Stimulated activated CD8-positive, alpha-beta memory T cell treated with anti-CD3 and anti-CD28 coated beads, Interleukin-7, amount 100 ng/mL, for 4 hours (primary cell): ENCODE measurements around the gene CRACR2A.

Experiments used
- DNase-seq, 2 donors: peaks; one replicate each; pipeline ENCODE4 v3.0.0-alpha.2; 2020; ENCODE audit warnings: low read depth in 2 of 2

The CRACR2A gene

DNA sequence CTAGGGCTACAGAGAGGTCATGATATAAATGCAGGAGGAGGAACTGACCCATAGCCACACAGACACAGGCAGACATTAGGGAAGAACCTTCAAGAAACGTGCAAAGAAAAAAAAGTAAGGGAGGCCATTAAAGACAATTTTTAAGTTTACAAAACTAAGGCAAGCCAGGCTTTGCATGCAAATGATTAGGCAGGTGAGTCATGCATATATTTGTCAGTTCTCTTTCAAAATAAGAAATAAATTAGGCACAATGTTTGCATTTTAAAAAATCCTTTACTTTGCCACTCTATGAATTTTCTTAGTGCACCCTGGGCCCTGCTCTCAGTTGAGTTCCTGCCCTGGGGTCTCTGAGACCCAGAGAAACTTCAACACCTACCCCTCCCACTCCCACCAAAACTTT is 186.9 kb downstream of the CRACR2A start:
- no peak for DNase-seq
